ENCODE data around the gene PLXNA2.
A peak's percentile ranks its signal among the peaks of the same experiment; 100 is the strongest.

Gene PLXNA2

GRCh38 chr1:208178091-208178529 is 66.1 kb downstream of the PLXNA2 start:
- no peak for DNase-seq

- no peak for DNase-seq
These were observed 66.5 kb downstream of the PLXNA2 start for GRCh38 chr1:208177656-208178055.

GRCh38 chr1:208176649-208177048 is 67.5 kb downstream of the PLXNA2 start:
- no peak for DNase-seq

- no peak for DNase-seq
These were observed 68.7 kb downstream of the PLXNA2 start for GRCh38 chr1:208175508-208175895.

- DNase-seq = no peak
These were observed 69.3 kb downstream of the PLXNA2 start for GRCh38 chr1:208174731-208175507.

GRCh38 chr1:208174200-208174599 is 70.0 kb downstream of the PLXNA2 start:
- no peak for DNase-seq

GRCh38 chr1:208173749-208174148 is 70.4 kb downstream of the PLXNA2 start:
- no peak for DNase-seq

GRCh38 chr1:208172423-208173145 is 71.6 kb downstream of the PLXNA2 start:
- DNase-seq = no peak

GRCh38 chr1:208171616-208172422 is 72.4 kb downstream of the PLXNA2 start:
- DNase-seq = no peak

GRCh38 chr1:208170252-208170651 is 73.9 kb downstream of the PLXNA2 start:
- DNase-seq = no peak

- no peak for DNase-seq
These were observed 74.9 kb downstream of the PLXNA2 start for GRCh38 chr1:208169081-208169879.

GRCh38 chr1:208167261-208167869 is 76.8 kb downstream of the PLXNA2 start:
- DNase-seq = no peak

GRCh38 chr1:208166340-208167138 is 77.6 kb downstream of the PLXNA2 start:
- DNase-seq = no peak

GRCh38 chr1:208165659-208166058 is 78.5 kb downstream of the PLXNA2 start:
- peak; percentile 88 for DNase-seq

GRCh38 chr1:208164609-208165008 is 79.6 kb downstream of the PLXNA2 start:
- no peak for DNase-seq

GRCh38 chr1:208163539-208163938 is 80.6 kb downstream of the PLXNA2 start:
- DNase-seq = no peak

- DNase-seq = no peak
These were observed 81.3 kb downstream of the PLXNA2 start for GRCh38 chr1:208162903-208163302.

- peak; percentile 89 for DNase-seq
These were observed 82.4 kb downstream of the PLXNA2 start for GRCh38 chr1:208161656-208162375.

GRCh38 chr1:208161005-208161404 is 83.2 kb downstream of the PLXNA2 start:
- no peak for DNase-seq

- no peak for DNase-seq
These were observed 83.8 kb downstream of the PLXNA2 start for GRCh38 chr1:208160259-208160819.
